GM12872 (cell line): ENCODE data around the gene B3GNT3.

Experiments used
- CTCF ChIP-seq: IDR thresholded peaks from 3 replicates; pipeline ENCODE4 v1.5.1; 2011; ENCODE audit warnings: low read depth, mild to moderate bottlenecking, low read length, moderate library complexity; ENCODE audit not compliant: insufficient read depth

The B3GNT3 gene

GRCh38 chr19:17834350-17835181 lies 39.6 kb downstream of the B3GNT3 start:
- TF ChIP-seq CTCF, result 0 out of 3 replicates have a peak, but pooled peaks have one; percentile 11

DNA sequence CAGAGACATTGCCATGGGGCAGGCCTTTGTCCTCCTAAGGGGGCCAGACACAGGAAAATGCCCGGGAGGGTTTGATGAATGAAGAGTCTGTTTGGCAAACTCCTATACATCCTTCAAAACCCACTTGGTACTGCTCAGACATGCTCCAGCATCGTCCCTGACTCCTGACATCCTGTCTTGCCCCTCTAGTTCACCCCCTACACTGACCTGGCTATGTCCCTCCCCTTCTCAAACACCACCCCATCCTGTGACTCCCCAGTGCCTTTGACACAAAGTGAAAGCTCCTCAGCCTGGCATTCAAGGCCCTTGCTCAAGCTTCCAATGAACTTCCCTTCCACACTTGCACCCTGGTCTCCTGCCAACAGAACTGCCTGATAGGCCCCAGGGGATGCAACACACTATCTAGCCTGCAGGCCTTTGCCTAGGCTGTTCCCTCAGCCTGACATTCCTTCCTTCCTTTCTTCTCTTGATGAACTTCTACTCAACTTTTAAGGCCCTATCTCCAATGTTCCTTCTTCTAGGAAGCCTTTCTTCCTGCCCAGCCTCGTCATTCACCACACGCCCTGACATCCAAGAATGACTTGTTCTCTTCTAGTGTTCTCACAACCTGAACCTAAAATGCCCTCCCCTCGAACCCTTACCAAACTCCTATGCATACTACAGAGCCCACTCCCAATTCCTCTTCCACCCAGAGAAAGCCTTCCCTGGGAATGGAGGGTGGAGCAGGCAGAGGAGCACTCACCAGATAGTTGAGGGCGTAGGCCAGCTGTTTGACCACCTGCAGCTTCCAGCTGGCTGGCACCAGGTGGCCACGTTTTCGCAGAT lies 40.5 kb downstream of the B3GNT3 start:
- TF ChIP-seq CTCF, result no peak

DNA sequence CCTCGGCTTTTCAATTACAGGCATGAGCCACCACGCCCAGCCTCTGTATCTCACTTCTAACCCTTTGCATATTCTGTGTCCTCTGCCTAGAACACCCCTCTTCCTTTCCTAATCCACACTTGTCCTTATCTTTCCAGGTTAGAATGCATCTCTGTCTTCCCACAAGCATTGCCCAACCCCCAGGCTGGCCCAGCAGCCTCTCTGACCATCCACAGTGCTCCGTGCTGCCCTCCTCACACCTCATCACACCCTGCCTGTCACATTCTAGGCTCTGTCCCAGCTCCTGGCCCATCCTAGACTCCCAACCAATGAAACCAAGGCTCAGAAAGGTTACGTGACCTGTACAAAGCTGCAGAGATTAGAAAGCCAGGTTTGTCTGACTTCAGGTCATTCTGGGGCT lies 41.6 kb downstream of the B3GNT3 start:
- TF ChIP-seq CTCF, result no peak

GRCh38 chr19:17837972-17838371 lies 43.0 kb downstream of the B3GNT3 start:
- no peak for TF ChIP-seq CTCF

GRCh38 chr19:17840019-17840418 lies 45.1 kb downstream of the B3GNT3 start:
- no peak for TF ChIP-seq CTCF

GRCh38 chr19:17841371-17841809 lies 46.5 kb downstream of the B3GNT3 start:
- TF ChIP-seq CTCF, result no peak
